Activated naive CD4-positive, alpha-beta T cell treated with anti-CD3 and anti-CD28 coated beads, Interleukin-2, amount 50 U/mL, for 16 hours (primary cell): ENCODE results near the gene MARK4.
"Not testable (repeated sequence)": the region's sequence is repeated elsewhere in the genome, so short reads cannot be mapped to it uniquely, and the experiment has no call there.

Experiments
- DNase-seq: peaks from one replicate; pipeline ENCODE4 v3.0.0-alpha.2; 2020

MARK4 gene

DNA sequence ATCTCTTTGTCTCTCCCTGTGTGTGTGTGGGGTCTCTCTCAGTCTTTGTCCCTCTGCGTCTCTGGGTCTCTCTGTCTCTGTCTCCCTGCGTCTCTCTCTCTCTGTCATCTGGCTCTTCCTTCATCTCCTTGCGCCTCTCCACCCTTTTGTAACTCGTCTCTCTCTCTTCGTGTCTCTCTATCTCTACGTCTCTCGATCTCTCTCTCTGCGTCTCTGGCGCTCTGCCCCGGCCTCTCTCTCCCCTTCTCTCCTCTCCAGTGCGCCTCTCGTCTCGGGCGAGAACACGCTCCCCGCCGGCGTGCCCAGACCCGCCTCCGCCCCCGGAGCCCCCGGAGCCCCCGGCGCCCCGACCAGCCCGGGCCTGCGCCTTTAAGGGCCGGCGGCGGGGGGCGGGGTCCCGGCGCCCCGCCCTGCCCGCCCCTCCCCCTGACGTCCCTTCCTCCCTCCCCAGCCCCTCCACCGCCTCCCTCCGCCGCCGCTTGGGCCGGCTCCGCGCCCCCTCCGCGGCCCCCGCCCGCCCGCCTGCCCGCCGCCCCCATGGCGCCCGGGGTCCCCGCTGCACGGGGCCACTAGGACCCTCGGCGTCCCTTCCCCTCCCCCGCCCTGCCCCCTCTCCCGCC is at the start of gene MARK4:
MARK4 (plus strand) TSS at position 440 of the 620 bp plus-strand sequence. CDS start 318 bp downstream, outside the sequence.
- peak; percentile 63 for DNase-seq

DNA sequence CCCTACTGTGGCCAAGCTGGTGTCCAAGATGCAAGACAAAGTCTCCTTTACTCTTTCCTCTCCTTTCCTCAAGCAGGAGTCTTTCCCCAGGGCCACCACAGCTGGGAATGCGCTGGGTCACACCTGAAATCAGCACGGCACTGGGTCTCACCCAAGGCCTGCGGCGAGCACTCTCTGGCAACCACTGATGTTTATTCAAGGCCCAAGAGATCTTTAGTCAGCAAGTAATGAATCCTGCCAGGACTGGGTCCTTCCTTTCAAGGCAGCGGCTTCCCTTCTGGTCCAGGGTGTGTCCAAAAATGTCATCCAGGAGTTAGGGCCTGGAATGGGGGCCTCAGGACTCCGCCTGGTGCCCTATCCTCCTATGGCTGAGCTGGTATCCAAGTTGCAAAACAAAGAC is 48.4 kb upstream of the MARK4 start:
- DNase-seq, result no peak

DNA sequence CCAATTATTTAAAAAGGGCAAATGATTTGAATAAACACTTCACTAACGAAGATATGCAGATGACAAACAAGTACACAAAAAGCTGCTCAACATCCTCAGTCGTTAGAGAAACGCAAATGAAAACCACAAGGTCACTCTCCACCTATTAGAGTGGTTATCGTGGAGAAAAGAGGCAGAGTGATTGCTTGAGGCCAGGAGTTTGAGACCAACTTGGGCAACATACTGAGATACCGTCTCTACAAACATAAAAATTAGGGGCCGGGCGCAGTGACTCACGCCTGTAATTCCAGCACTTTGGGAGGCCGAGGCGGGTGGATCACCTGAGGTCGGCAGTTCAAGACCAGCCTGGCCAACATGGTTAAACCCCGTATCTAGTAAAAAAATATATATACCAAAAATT is 45.3 kb upstream of the MARK4 start:
- DNase-seq, result no peak

DNA sequence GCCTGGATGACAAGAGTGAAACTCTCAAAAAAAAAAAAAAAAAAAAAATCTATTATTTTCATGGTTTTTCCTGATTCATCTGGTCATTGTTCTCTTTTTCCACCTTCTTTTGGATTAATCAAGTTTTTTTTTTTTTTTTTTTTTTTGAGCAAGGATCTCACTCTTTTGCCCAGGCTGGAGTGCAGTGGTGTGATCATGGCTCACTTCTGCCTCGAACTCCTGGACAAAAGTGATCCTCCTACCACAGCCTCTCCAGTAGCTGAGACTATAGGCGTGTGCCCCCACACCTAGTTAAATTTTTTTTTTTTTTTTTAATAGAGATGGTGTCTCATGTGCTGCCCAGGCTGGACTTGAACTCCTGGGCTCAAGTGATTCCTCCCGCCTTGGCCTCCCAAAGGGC is 44.7 kb upstream of the MARK4 start:
- no peak for DNase-seq

DNA sequence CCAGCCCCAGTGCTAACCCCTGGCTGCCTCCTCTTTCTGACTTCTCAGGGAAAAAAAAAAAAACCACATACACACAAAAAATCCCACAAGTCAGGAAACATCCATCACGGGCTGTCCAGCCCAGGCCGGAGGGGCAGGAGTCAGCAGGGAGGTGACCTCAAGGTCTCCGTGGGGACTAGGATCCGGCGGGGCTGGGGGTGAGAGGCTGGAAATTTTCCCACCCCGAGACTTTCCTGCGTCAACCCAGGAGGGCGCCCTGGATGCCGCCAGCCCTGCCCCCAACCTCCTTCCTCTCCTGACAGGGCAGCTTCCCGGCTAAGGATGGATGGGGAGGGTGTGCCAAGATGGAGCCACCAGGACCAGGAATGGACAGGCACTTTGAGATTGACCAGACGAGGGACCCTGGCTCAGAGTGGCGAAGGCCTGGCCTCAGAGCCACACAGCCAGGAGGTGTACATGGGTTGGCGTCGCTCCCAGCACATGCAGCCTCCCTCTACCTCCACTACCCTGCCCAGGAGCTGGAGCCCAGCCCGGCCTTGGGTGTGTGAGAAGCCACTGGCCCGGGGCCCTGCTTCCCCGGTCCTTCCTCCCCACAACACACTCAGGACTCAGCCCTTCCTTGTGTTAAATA is 39.2 kb upstream of the MARK4 start:
- DNase-seq, result no peak

DNA sequence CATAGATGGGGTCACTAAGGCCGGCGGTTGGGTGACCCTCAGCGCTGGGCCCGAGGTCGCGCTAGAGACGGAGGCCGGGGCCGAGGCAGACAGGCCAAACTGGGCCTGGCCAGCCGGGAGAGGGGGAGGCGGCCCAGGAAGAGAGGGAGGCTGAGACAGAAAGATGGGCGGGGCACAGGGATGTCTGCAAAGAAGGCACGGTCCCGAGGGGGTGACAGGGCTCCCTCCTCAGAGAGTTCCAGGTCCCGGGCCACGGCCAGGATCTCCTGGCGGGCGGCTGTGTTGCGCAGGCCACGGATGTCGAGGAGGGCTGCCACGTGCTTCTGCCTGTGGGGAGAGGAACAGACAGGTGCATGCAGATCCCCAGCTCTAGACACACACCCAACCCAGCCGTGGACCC is 38.0 kb upstream of the MARK4 start:
- no peak for DNase-seq

DNA sequence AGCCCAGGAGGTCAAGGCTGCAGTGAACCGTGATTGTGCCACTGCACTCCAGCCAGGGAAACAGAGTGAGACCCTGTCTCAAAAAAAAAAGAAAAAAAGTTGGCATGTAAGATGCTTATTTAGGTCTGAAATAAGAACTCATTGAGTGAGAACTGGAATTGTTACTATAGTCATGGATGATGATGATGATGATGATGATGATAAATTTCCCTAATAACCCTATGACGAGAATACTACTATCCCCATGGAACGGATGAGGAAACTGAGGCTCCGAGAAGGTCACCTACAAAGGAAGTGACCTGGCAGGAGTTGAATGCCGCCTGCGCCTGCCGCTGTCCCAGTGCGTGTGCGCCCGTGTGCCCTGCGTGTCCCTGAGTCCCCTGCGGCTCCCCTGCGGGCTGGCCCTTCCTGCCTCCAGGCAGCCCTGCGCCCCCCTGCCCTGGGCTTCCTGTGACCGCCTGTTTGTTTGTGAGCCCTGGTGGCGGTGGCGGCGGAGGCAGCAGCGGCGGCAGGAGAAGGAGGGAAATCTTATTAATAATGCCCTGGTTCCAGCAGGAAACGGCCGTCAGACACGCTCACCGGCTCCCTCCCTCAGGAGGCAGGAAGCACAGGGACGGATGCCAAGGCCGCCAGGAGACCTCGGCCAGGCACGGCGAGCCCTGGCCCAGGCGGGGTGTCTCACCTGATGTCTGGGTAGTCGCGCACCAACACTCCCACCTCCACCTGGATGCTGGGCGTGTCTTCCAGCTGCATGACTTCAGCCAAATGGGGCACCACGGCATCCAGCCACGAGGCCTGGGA is 35.5 kb upstream of the MARK4 start:
- DNase-seq, result no peak

DNA sequence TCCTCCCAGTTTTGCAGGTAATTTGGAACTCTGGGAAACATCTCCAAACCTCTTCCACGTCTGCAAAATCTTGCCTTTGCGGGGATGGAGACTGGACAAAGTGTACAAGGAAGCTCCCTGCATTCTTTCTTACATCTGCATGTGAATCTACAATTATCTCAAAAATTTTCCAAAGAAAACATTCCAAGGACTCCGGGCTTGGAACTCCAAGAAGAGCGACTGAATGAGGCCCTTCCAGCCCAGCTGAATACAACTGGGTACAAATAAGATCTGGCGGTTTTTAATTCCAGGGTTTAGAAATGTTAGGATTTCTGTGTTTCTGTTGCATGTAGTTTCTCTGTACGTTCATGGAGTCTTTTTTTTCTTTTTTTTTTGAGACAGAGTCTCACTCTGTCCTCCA is 34.4 kb upstream of the MARK4 start:
- no peak for DNase-seq

DNA sequence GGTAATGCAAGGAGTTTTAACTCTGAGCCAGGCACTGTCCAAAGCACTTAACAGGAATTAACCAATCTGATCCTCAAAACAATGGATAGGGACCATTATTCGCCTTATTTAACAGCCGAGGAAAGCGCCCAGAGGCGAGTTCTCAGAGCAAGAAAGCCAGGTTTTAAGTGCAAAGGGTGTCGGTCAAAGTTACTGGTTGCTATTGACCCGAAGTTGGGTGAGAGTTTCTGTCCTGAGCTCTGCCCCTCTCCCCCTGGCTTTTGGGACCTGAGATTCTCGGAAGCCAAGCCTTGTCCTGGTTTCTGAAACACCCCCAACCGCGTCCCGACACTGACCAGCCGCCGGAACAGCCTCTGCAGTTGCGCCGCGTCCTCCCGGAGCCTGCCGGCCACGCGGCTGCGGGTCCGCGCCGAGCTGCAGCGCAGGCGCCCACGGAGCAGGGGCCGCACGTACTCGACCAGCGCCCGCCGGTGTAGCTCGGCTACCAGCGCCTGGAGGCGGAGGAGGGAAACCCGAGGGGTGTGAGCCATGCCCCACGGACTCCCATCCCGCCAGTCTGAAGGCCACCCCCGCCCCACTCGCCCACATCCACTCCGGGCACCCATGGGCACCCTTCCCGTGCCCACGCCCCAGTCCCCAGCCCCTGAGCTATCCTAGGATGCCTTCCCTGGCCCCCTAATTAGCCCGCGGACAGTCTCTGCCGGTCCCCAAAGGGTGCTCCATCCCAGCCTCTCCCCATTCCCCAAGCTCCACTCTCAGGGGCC is 33.7 kb upstream of the MARK4 start:
- no peak for DNase-seq

DNA sequence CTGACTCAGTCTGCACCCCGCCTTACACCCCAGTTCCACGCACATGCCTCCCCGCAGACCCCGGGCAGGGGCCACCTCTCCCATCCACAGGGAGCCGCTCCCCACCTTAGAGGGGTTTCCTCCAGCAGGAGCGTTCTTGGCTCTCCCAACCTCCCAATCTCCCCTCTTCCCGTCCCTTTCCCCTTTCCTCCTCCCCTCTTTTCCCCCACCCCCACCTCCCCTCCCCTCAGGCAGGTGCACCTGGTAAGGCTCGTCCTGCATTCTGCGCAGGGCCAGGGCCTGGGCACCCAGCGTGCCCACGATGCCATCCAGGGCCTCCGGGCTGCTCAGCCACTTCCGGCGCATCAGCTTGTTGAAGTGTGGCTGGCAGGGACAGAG is 33.1 kb upstream of the MARK4 start:
- DNase-seq, result no peak

DNA sequence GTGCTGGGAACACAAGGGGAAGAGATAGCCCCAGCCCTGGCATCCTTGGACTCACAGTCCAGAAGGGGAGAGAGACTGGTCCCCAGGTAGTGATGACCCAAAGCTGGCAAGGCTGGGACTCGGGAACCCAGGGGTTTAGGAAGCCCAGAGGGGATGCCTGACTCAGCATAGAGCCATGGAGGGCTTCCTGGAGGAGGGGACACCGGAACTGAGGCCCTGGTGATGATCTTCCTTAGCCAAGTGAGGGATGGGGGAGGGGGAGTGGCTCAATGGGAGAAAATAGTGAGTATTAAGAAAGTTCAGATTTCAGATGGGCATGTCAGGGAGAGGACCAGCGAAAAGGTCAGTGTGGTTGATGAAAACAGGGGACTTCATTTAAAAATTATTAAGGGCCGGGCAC is 32.6 kb upstream of the MARK4 start:
- no peak for DNase-seq

DNA sequence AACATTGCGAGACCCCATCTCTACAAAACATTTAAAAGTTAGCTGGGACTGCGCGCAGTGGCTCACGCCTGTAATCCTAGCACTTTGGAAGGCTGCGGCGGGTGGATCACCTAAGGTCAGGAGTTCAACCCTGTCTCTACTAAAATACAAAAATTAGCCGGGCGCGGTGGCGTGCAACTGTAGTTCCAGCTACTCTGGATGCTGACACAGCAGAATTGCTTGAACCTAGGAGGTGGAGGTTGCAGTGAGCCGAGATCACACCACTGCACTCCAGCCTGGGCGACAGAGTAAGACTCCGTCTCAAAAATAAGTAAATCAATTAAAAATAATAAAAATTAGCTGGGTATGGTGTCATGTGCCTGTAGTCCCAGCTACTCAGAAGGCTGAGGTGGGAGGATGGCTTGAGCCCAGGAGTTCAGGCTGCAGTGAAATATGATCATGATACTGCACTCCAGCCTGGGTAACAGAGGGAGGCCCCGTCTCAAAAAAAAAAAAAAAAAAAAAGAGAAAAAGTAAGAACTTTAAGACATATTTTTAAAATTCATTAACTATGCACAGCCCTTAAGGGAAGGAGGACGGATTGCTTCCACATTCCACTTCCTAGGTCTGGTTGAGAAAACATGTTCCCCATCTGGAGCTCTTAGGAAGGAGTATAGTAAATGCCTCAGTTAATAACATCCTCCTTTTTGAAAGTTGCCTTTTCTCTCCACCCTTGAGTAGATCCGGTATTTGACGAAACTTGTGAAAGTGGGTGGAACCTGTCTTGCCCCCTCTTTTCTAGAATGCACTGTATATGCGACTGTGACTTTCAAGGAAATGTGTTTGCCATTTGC is 31.9 kb upstream of the MARK4 start:
- no peak for DNase-seq

DNA sequence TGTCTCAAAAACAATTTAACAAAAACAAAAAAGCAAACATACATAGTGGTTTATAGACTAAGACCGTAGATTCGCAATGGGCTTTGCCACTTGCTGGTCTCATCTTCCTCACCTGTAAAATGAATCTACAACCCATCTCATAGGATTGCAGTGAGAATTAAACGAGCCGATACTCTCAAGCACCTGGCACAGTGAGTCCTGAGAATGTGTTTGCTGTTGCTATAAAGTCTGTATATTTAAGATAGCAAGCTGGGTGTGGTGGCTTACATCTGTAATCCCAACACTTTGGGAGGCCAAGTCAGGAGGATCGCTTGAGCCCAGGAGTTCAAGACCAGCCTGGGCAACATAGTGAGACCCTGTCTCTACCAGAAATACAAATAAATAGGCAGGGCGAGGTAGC is 28.3 kb upstream of the MARK4 start:
- no peak for DNase-seq

DNA sequence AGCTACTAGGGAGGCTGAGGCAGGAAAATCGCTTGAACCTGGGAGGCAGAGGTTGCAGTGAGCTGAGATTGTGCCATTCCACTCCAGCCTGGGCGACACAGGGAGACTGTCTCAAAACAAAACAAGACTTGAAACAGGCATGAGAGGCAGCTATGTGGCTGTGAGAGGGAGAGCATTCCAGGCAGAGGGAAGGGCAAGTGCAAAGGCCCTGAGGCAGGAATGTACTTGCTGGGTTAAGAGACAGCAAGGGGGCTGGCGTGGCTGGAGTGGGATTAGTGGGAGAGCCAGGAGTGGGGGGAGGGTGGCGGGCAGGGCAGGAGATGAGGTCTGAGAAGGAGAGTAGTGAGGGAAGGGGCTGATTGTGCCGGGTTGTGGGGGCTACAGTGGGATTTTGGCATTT is 27.2 kb upstream of the MARK4 start:
- no peak for DNase-seq

DNA sequence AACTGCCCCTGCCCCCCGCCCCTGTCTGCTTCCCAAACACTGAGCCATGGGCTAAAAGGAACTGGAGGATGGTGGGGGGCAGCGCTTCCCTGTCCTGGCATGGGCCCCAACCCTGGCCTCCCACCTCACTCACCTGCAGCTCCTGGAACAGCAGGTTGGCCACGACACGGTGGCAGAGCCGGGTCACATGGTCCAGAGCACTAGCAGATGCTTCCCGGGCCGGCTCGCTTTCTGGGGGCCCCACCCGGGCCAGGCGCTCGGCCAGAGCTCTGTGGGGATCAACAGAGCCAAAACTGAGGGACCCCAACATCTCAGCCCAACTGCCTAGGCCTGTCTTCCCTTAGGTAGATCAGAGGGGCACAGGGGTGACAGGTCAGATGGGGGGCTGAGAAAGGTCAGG is 26.4 kb upstream of the MARK4 start:
- DNase-seq, result no peak

DNA sequence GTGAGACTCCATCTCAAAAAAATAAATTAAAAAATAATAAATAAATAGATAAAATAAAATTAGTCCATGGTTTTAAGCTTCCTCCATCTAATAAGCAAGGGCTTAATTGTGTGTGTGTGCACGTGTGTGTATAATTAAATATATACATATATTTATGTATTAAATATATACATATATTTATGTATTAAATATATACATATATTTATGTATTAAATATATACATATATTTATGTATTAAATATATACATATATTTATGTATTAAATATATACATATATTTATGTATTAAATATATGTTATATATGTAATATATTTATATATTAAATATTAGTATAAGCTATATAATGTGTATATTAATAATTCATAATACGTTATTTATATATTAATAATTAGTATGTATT is 22.0 kb upstream of the MARK4 start:
- not testable (repeated sequence) for DNase-seq

DNA sequence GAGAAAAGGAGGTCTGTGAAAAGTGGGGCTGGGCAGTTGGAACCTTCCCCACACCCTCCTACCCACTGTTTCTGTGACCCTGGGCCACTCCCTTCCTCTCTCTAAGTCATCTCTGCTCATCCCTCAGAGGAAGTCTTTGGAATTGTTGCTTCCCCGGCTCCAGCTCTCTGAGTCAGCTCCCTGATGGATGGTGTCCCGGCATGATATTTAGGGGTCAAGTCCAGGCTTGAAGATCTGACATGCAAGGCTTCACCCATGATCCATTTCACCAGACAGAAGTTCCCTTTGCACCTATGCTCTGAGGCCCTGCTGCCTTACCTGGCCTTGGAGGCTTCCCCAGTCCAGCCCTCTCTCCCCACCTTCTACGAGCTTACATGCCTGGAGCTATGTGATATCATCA is 19.2 kb upstream of the MARK4 start:
- no peak for DNase-seq

DNA sequence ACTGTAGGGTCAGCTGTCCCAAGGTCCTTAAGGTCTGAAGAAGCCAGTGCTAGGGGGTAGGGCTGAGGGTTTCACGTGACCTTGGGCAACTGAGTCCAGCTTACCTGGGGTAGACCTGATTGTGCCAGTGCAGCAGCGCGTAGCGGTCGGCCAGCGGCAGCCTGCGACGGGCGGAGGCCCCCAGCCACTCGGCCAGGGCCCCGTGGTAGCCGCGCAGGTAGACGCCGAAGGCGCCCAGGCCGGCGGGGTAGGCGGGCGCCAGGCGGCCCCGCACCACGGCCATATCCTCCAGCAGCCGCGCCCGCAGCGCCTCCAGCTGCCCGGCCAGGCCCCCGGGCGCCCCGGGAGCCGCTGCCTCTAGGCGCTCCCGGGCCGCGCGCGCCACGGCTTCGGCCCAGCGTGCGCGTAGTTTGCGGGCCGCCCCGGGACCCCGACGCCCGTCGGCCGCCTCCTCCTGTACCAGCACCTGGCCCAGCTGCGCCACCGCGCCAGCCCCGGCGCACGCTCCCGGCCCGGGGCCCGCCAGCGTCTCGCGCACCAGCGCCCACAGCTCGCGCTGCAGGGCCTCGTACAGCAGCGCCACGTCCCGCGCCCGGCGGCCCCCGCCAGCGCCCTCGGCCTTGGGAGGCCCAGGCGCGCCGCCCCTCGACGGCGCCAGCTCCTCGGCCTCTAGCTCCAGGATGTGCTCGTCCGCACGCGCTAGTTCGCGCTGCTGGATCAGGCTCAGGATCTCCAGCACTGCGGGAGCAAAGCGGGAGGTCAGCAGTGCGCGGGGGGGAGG is 16.8 kb upstream of the MARK4 start:
- DNase-seq, result no peak

DNA sequence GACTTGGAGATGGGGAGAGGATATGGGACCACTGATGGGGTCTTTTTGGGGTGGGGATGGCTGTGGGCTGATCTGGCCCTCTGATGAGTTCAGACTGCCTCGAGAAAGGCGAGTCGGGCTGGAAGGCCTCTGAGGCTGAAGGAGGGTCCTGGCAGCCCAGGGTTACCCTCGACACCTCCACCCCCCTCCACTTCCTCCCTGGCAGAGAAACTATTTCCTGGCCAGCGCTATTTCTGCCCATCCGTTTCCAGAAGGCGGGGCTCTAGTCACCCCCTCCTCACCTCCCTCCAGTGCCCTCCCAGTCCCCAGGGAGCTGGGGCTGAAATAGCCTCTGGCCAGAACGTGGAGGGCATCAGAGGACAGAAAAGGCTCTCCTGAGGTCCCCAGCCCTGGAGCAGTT is 15.6 kb upstream of the MARK4 start:
- no peak for DNase-seq

DNA sequence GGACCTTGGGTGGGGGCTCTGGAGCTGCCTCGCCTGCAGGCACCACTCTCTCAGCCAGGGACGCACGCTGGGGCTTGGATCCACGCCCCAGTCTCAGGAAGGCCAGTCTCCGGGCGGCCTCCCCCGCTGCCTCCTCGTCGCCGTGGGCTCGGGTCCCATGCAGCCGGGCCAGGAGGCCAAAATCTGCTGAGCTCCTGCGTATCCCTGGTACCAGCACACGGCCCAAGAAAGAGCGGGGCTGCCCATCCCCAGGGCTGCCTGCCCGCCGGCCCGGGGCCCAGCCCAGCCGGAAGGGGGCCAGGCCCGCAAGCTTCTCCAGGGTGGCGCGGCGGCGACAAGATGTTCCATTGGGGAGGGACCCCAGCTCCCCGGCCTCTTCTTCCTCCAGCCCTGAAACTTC is 12.5 kb upstream of the MARK4 start:
- no peak for DNase-seq

DNA sequence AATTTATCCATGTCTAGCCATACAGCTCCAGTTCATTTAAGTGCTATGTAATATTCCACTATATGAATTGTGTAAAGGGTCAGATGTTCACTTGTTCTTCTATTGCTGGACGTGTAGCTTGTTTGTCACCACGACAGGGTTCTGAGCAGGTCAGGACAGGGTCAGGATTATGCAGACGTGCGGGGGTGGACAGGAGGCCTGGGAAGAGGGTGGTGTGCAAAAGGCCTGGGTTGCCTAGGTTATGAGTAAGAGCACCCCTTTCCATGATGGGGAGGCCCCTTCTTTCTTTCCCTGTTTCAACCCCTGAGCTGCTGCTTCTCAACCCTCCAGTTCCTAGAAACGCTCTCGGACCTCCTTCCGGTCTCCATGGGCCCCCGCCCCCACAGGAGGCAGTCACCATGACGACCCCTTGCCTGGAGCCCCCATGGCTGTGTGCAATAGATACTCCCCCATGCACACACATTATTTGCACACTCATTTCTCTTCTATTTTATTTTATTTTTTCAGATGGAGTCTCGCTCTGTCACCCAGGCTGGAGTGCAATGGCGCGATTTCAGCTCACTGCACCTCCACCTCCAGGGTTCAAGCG is 7.8 kb upstream of the MARK4 start:
- DNase-seq, result no peak
